IPS DF 6.9 (cell line): ENCODE results near the gene ANKLE2.
"Not testable (repeated sequence)": the region's sequence is repeated elsewhere in the genome, so short reads cannot be mapped to it uniquely, and the experiment has no call there.

ENCODE experiments used
- DNase-seq: peaks from one replicate; pipeline ENCODE4 v3.0.0-alpha.2; 2013; ENCODE audit warnings: low read depth, low spot score
- H3K27ac ChIP-seq: one replicate; pipeline ENCODE4 v1.5.1; 2013; ENCODE audit warnings: low read length, control low read depth
- H3K27me3 ChIP-seq: 2 replicates; pipeline ENCODE4 v1.6.1; 2013; ENCODE audit warnings: mild to moderate bottlenecking, low read length; ENCODE audit not compliant: control insufficient read depth, insufficient read depth
- H3K36me3 ChIP-seq: 2 replicates; pipeline ENCODE4 v1.6.1; 2013; ENCODE audit warnings: low read length; ENCODE audit not compliant: control insufficient read depth, insufficient read depth
- H3K4me1 ChIP-seq: 2 replicates; pipeline ENCODE4 v1.6.1; 2013; ENCODE audit warnings: low read length; ENCODE audit not compliant: control insufficient read depth, insufficient read depth
- H3K4me3 ChIP-seq: 2 replicates; pipeline ENCODE4 v1.5.1; 2013; ENCODE audit warnings: mild to moderate bottlenecking, low read length
- H3K9me3 ChIP-seq: 2 replicates; pipeline ENCODE4 v1.6.1; 2013; ENCODE audit warnings: low read length, inconsistent platforms; ENCODE audit not compliant: control insufficient read depth, insufficient read depth
- WGBS: extraction: QIAGEN DNeasy Blood & Tissue Kit; methylation state at CpG from one replicate; pipeline ENCODE4 v1.1.7; 2013; ENCODE audit warnings: mixed read lengths, missing lambda C conversion rate; ENCODE audit not compliant: insufficient read length, insufficient coverage; 5-methylcytosine and 5-hydroxymethylcytosine counted together

Gene ANKLE2

DNA sequence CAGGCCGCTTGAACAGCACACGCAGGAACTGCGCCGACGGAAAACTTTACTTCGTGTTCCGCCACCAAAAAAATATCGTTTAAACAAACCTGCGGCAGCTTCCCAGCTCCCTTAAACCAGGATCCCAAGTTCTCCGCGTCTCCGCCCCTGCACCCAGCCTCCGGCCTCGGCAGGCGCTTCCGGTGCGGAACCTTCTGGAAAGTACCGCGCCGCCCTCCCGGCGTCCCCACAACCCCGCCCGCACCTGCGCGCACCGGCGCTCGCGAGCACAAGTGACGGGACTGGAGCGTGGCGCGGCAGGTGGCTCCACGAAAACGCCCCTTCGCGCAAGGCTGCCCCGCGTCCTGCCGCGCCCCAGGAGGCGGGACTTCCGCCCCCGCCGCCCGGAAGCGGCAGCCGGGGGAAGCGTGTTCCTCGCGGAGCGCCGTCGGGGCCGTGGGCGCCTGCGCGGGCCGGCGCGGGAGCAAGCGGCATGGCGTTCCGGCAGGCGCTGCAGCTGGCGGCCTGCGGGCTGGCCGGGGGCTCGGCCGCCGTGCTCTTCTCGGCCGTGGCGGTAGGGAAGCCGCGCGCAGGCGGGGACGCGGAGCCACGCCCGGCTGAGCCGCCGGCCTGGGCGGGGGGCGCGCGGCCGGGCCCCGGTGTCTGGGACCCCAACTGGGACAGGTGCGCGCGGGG is 51.1 kb downstream of the ANKLE2 start, which contains the start of gene PGAM5:
TSS of gene PGAM5 (plus strand) at position 438 of the 675 bp plus-strand sequence. CDS start at position 473, 35 bp downstream.
- Histone ChIP-seq H3K36me3 (peaks cover 6% of the 10 kb centered on the region), H3K27ac (no peak within 1 kb of the TSS), H3K9me3 (no peaks in the 10 kb centered on the region), H3K27me3 (no peaks in the 10 kb centered on the region), H3K4me3 (peak within 1 kb of the TSS; percentile 60), H3K4me1 (no peaks in the 10 kb centered on the region)
- no CpG with 5 or more reads among the region's 94 CpGs for WGBS
- peak; percentile 45 for DNase-seq

DNA sequence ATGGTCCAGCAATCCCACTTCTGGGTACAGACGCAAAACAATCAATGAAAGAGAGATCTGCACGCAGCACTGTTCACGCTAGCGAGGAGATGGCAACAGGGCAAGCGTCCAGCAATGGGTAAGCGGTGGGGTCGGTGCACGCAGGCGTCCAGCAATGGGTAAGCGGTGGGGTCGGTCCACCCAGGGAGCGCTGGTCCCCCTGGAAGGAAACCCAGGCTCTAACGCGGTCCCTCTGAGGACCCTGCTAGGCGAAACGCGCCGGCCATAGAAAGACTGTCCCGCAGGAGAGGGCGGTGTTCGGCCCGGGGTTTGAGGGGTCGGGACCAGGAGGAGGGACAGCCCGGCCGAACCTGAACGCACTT is 51.6 kb downstream of the ANKLE2 start:
- H3K4me1 ChIP-seq: no peaks in the 10 kb centered on the region
- DNase-seq: no peak
- H3K27ac ChIP-seq: no peak overlapping the region
- no peaks in the 10 kb centered on the region for H3K27me3 ChIP-seq
- no peaks in the 10 kb centered on the region for H3K9me3 ChIP-seq
- H3K36me3 ChIP-seq: peaks cover 6% of the 10 kb centered on the region
- H3K4me3 ChIP-seq: peak overlapping the region; percentile 60; the same call in 1 of the 2 replicates
- no CpG with 5 or more reads among the region's 26 CpGs for WGBS

DNA sequence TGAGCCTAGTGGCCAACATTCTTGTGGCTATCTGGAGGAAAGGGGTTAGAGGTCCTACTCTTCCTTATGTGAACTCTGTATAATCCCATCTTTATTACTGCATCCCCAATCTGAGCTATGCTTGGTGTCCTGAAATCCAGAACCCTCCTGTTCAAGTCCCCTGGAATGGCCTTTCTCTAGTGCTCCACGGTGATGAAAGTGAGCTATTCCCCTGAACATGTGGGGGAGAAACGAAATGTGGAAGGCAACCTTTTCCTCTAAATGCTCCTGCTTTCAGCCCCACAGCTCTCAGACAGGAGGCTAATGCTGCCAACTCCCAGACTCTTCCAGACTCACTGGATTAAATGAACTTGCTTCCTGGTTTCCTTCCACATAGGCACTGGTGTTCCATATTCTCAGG is 53.5 kb downstream of the ANKLE2 start:
- no peak for DNase-seq
- H3K27ac ChIP-seq: no peak overlapping the region
- H3K27me3 ChIP-seq: no peaks in the 10 kb centered on the region
- H3K36me3 ChIP-seq: no peaks in the 10 kb centered on the region; the same call in 1 of the 2 replicates
- no CpG with 5 or more reads among the region's 2 CpGs for WGBS
- H3K4me1 ChIP-seq: no peaks in the 10 kb centered on the region; the same call in 1 of the 2 replicates
- no peak overlapping the region for H3K4me3 ChIP-seq
- H3K9me3 ChIP-seq: no peaks in the 10 kb centered on the region

DNA sequence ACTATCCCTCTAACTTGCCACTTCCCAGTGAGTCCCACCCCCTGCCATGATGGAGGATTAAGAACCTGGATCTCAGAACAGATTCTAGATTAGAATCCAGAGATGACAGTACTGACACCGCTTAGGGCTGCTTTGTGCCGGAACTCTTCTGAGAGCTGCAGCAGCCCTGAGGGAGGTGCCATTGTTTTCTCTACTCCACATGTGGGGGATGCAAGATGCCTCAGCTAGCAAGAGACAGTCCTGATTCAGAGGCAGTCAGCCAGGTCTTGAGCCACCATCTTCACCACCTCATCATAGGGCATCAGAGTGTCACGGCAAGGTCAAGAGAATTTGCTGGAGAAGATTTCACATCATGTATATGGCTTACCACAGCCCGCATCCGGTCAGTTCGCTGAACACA is 54.4 kb downstream of the ANKLE2 start:
- Histone ChIP-seq H3K9me3 (no peaks in the 10 kb centered on the region), H3K4me3 (no peak overlapping the region), H3K27ac (no peak overlapping the region), H3K27me3 (no peaks in the 10 kb centered on the region), H3K4me1 (no peaks in the 10 kb centered on the region; the same call in 1 of the 2 replicates), H3K36me3 (peaks cover under 1% of the 10 kb centered on the region; the same call in 1 of the 2 replicates)
- WGBS: no CpG with 5 or more reads among the region's 6 CpGs
- DNase-seq: no peak

DNA sequence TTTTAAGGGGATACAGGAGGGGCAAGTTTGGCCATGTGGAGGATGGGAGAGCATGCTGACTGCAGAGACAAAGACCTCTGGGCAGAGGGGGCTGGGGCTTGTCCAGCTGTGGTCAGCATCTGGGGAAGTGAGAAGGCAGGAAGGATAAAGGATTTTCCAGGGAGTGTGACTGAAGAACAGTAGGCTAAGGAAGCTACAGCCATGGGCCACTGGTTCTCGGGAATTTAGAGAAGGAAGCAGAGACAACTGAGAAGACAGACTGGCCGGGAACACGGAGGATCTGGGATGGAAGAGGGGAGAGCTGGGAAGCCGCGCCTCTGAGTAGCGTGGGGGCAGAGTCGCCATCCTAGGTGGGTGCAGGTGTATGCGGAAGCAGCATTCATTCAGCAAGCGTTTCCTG is 58.0 kb downstream of the ANKLE2 start:
- H3K27me3 ChIP-seq: no peaks in the 10 kb centered on the region
- H3K27ac ChIP-seq: no peak overlapping the region
- H3K4me1 ChIP-seq: no peaks in the 10 kb centered on the region; the same call in 1 of the 2 replicates
- no CpG with 5 or more reads among the region's 9 CpGs for WGBS
- DNase-seq: no peak
- H3K4me3 ChIP-seq: no peak overlapping the region
- peaks cover 4% of the 10 kb centered on the region for H3K36me3 ChIP-seq
- no peaks in the 10 kb centered on the region for H3K9me3 ChIP-seq

DNA sequence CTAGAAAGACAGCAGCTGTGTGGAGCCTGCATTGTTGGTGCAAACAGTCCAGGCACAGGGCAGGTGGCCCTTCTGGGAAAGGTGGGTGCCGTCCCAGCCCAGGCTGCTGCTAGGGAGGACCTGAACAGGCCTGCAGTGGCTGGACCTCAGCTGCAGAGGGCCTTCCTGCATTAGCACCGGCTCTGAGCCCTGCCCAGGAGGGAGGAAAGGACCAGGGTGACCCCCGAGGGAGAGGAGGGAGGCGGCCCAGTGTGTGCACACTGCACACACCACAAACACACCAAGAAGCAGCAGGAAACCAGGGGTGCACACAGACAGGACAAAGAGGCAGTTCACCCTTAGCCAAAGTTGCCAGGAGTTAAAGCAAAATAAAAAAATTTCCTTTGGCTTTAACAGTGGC is 59.0 kb downstream of the ANKLE2 start:
- H3K27ac ChIP-seq: no peak overlapping the region
- no peak overlapping the region for H3K4me3 ChIP-seq
- no CpG with 5 or more reads among the region's 4 CpGs for WGBS
- H3K9me3 ChIP-seq: no peaks in the 10 kb centered on the region
- H3K27me3 ChIP-seq: no peaks in the 10 kb centered on the region
- no peaks in the 10 kb centered on the region; the same call in 1 of the 2 replicates for H3K4me1 ChIP-seq
- DNase-seq: no peak
- peaks cover 4% of the 10 kb centered on the region for H3K36me3 ChIP-seq

DNA sequence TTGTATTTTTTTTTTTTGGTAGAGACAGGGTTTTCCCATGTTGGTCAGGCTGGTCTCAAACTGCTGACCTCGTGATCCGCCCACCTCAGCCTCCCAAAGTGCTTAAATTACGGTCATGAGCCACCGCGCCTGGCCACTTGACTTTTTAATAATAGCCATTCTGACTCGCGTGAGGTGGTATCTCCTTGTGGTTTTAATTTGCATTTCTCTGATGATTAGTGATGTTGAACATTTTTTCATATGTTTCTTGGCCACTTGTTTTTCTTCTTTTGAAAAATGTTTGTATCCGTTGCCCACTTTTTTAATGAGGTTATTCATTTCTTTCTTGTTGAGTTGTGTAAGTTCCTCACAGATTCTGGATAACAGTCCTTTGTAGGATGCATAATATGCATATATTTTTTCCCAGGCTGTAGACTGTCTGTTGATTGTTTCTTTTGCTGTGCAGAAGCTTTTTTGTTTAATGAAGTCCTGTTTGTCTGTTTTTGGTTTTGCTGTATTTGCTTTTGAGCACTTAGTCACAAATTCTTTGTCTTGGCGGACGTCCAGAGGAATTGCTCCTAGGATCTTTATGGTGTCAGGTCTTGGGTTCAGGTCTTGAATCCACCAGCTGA is 61.3 kb downstream of the ANKLE2 start:
- Histone ChIP-seq H3K4me3 (no peak overlapping the region), H3K4me1 (no peaks in the 10 kb centered on the region; the same call in 1 of the 2 replicates), H3K36me3 (peaks cover 7% of the 10 kb centered on the region), H3K27me3 (no peaks in the 10 kb centered on the region), H3K9me3 (no peaks in the 10 kb centered on the region), H3K27ac (no peak overlapping the region)
- WGBS: no CpG with 5 or more reads among the region's 10 CpGs
- no peak for DNase-seq

DNA sequence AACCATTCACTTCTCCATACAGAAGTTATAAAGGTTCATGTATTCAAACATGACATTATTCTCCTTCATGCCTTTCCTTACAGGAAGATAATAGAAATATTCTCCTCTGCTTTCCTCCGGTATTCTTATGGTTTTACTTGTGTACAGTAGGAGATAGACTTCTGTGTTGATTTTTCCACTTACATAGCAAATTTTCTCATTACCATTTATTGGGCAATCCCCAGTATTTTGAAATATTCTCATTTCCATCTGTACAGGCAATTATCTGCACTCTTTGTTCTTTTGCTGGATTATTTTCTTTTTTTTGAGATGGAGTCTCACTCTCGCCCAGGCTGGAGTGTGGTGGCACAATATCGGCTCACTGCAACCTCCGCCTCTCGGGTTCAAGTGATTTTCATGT is 63.3 kb downstream of the ANKLE2 start:
- Histone ChIP-seq H3K4me1 (no peaks in the 10 kb centered on the region; the same call in 1 of the 2 replicates), H3K9me3 (no peaks in the 10 kb centered on the region), H3K36me3 (peaks cover 8% of the 10 kb centered on the region), H3K27me3 (no peaks in the 10 kb centered on the region), H3K27ac (no peak overlapping the region), H3K4me3 (no peak overlapping the region)
- WGBS: no CpG with 5 or more reads among the region's 5 CpGs
- DNase-seq: no peak

DNA sequence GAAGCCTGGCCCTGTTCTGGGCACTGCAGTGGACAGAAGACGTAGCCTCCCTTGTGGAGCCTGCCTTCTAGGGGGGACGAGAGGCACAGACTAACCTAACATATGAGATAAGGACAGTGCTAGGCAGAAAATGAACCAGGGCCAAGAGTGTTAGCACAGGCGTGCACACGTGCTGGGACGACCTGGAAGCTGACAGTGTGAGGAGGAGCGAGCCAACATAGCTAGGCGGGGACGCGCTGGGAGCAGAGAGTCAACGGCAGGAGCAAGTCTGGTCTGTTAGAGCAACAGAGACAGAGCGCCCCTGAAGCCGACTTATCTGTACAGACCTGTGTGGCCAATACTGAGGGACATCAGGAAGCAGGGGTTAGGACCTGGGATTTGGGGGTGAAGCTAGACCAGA is 66.2 kb downstream of the ANKLE2 start:
- no peak overlapping the region for H3K27ac ChIP-seq
- DNase-seq: no peak
- WGBS: no CpG with 5 or more reads among the region's 12 CpGs
- no peaks in the 10 kb centered on the region for H3K4me1 ChIP-seq
- no peaks in the 10 kb centered on the region for H3K27me3 ChIP-seq
- H3K9me3 ChIP-seq: no peaks in the 10 kb centered on the region
- H3K4me3 ChIP-seq: no peak overlapping the region
- peaks cover 4% of the 10 kb centered on the region; the same call in 1 of the 2 replicates for H3K36me3 ChIP-seq

DNA sequence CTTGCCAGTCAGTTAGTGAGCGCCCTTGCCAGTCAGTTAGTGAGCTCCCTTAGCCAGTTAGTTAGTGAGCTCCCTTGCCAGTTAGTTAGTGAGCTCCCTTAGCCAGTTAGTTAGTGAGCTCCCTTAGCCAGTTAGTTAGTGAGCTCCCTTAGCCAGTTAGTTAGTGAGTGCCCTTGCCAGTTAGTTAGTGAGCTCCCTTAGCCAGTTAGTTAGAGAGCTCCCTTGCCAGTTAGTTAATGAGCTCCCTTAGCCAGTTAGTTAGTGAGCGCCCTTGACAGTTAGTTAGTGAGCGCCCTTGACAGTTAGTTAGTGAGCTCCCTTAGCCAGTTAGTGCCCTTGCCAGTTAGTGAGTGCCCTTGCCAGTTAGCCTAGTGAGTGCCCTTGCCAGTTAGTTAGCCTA is 66.7 kb downstream of the ANKLE2 start:
- not testable (repeated sequence) for DNase-seq, H3K36me3 ChIP-seq, H3K9me3 ChIP-seq, H3K27me3 ChIP-seq, H3K4me1 ChIP-seq, H3K4me3 ChIP-seq, H3K27ac ChIP-seq
- WGBS: no CpG with 5 or more reads among the region's 3 CpGs
